Right lobe of liver (tissue), 6 donors: ENCODE measurements around the gene TYW5. TPM values are rescaled to one million over a fixed set of nuclear protein-coding genes. Genes with fewer than 3 reads are reported as not detected.

Experiments
- ATAC-seq, 4 donors: fragments of 200-7000 bp; cut with Tn5 transposase; one replicate each; pipeline ENCODE4 v1.9.1; 2020; ENCODE audit warnings: mild to moderate bottlenecking in 4 of 4, moderate library complexity in 4 of 4
- DNase-seq, 3 donors: peaks; one replicate each; pipeline ENCODE4 v3.0.0-alpha.2; 2020
- H3K27ac ChIP-seq, 3 donors: fragments of 200-600 bp; one replicate each; pipeline ENCODE4 v1.8.0; 2022
- H3K27me3 ChIP-seq, 2 donors: fragments of 200-600 bp; one replicate each; pipeline ENCODE4 v1.8.0; 2022
- H3K36me3 ChIP-seq, 4 donors: fragments of 200-600 bp; sonication (generic) in 1 of 4; one replicate each; pipeline versions ENCODE4 v1.5.1 to v1.8.0; 2017 to 2022; ENCODE audit warnings: control low read depth in 1 of 4
- H3K4me1 ChIP-seq, 4 donors: fragments of 200-600 bp; sonication (generic) in 1 of 4; one replicate each; pipeline versions ENCODE4 v1.5.1 to v1.8.0; 2017 to 2022; ENCODE audit warnings: control low read depth in 1 of 4
- H3K4me3 ChIP-seq, 3 donors: fragments of 200-600 bp; one replicate each; pipeline ENCODE4 v1.8.0; 2022
- H3K9me3 ChIP-seq, 4 donors: fragments of 200-600 bp; sonication (generic) in 1 of 4; one replicate each; pipeline versions ENCODE4 v1.5.1 to v1.8.0; 2017 to 2022; ENCODE audit warnings: control low read depth in 1 of 4
- POLR2A ChIP-seq: fragments of 450-650 bp; IDR thresholded peaks from one replicate; pipeline ENCODE4 v1.6.1; 2017; ENCODE audit warnings: antibody characterized with exemption, mild to moderate bottlenecking
- WGBS: methylation state at CpG from one replicate; pipeline ENCODE4 v1.1.6; 2018; ENCODE audit warnings: low coverage, low lambda C conversion rate; ENCODE audit not compliant: insufficient coverage; ENCODE audit errors: missing lambda C conversion rate; 5-methylcytosine and 5-hydroxymethylcytosine counted together
- intact Hi-C, 2 donors: fragments of 100-400 bp; cut with DNase I; formaldehyde crosslinking; loops; one replicate each; pipeline versions ENCODE4 v1.11.2 to v1.14.1; 2022
- total RNA-seq, 6 experiments: library from RNA; depleted of rRNA in 2 of 6; stranded (reverse); fragments of >200 nt in 2 of 6; fragmentation: NEBNext Ultra II Directional in 3 of 6; extraction: Animal tissue kit (Norgen Biotek cat#: 25700) in 3 of 6; gene quantifications; one replicate each; pipeline versions ENCODE4 v1.1.0 to v1.2.4, GENCODE V29; 2016 to 2023
- TF ChIP-seq, protein P1 (sequence below), 4 donors: fragments of 200-600 bp in 3 of 4; fragments of 450-650 bp in 1 of 4; IDR thresholded peaks; one replicate each; pipeline versions ENCODE4 v1.5.1 to v1.8.0; 2016 to 2022; ENCODE audit warnings: antibody characterized with exemption in 4 of 4, mild to moderate bottlenecking in 2 of 4
- donor health status: DM: no; HTN: yes; CAD: no.
- donor health status: DM: no; HTN: no; CAD: no.
- donor health status: DM: no; HTN: no; CAD: no.
- donor health status: DM: no; HTN: yes; CAD: no.
- donor health status: DM: no; HTN: yes; CAD: no.

The TYW5 gene
- total RNA-seq, 6 experiments from 2014 or later: 4.1 to 6.4 (median 4.8) TPM

DNA sequence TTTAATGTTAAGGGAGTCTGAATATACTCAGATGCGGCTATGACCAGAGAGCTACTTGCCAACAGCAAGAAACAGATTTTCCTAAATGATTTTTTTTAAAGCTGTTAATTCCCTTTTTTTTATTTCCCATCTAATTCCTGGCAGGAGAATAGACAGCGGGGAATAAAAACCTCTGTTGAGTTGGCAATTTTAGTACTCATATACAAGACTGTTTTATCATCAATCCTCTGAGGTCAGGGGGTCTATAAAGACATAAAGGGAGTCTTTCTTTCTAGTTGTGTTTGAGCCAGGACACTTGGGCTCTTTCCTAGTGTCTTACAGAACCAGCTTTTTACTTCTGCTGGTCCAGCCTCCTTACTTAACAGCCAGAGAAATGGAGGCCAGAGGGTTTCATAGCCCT lies 29.5 kb upstream of the TYW5 start:
- intact Hi-C loops: loop anchor here in 1 of 2 donors (5.0 kb wide), 1 partner anchor 488 kb away; no protein-coding TSS in a partner anchor
- DNase-seq: no peak
- TF ChIP-seq, protein P1, sequence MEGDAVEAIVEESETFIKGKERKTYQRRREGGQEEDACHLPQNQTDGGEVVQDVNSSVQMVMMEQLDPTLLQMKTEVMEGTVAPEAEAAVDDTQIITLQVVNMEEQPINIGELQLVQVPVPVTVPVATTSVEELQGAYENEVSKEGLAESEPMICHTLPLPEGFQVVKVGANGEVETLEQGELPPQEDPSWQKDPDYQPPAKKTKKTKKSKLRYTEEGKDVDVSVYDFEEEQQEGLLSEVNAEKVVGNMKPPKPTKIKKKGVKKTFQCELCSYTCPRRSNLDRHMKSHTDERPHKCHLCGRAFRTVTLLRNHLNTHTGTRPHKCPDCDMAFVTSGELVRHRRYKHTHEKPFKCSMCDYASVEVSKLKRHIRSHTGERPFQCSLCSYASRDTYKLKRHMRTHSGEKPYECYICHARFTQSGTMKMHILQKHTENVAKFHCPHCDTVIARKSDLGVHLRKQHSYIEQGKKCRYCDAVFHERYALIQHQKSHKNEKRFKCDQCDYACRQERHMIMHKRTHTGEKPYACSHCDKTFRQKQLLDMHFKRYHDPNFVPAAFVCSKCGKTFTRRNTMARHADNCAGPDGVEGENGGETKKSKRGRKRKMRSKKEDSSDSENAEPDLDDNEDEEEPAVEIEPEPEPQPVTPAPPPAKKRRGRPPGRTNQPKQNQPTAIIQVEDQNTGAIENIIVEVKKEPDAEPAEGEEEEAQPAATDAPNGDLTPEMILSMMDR (IDR thresholded peaks at IDR 0.05): no peak
- no peak for TF ChIP-seq POLR2A
- H3K27ac ChIP-seq: no peak overlapping the region
- peaks cover 0 to 7% (median under 1%) of the 10 kb centered on the region in 4 donors for H3K4me1 ChIP-seq
- no peaks in the 10 kb centered on the region for H3K9me3 ChIP-seq
- WGBS: 96% methylated on average over 2 of the region's 2 CpGs
- no peak for ATAC-seq
- H3K27me3 ChIP-seq: no peaks in the 10 kb centered on the region
- H3K4me3 ChIP-seq: no peak overlapping the region
- H3K36me3 ChIP-seq: no peaks in the 10 kb centered on the region

DNA sequence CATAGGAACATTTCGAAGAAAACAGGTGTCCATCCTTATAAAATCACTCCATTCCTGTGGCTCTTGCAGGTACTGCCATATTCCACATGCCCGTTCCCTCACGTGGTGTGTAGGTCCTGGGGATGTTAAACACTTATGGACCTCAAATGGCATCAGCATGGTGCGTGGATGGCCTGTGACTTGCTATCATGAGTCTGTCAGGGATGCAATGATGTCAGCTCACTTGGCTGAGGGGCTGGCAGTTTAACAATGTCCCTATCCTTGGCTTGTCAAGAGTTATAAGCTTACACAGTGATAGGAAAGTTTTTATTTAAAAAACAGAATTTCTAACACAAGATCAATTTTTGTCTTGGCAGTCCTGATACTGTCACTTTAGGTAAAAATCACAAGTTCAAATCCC lies 28.9 kb upstream of the TYW5 start:
- TF ChIP-seq, protein P1 (IDR thresholded peaks at IDR 0.05): no peak
- TF ChIP-seq POLR2A: no peak
- intact Hi-C loops: loop anchor here in 1 of 2 donors (5.0 kb wide), 1 partner anchor 488 kb away; no protein-coding TSS in a partner anchor
- H3K9me3 ChIP-seq: no peaks in the 10 kb centered on the region
- peaks cover 0 to 13% (median 4%) of the 10 kb centered on the region in 4 donors for H3K4me1 ChIP-seq
- no peaks in the 10 kb centered on the region for H3K36me3 ChIP-seq
- no peak overlapping the region for H3K4me3 ChIP-seq
- WGBS: 76% methylated on average over 3 of the region's 4 CpGs
- H3K27me3 ChIP-seq: no peaks in the 10 kb centered on the region
- no peak for DNase-seq
- H3K27ac ChIP-seq: no peak overlapping the region
- ATAC-seq: no peak

DNA sequence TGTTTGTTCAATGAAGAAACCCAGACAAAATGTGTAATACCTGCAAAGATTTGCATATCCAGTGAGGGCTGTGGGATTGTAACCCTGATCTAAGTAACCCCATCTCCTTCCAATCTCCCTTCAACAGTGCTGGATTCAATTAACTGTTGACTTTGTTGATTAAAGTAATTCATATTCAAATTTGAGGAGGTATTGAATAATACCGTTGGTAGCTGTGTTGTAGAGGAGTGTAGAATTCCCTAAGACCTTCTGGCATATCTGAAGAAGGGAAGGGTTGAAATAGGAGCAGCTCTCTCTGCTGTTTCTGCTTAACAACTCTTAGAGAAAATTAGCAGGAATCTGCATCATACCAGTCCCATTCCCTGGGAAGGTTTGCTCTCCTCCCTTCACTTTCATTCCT lies 28.2 kb upstream of the TYW5 start:
- DNase-seq: no peak
- no peaks in the 10 kb centered on the region for H3K27me3 ChIP-seq
- intact Hi-C loops: loop anchor here in 1 of 2 donors (5.0 kb wide), 1 partner anchor 489 kb away; no protein-coding TSS in a partner anchor
- TF ChIP-seq, protein P1 (IDR thresholded peaks at IDR 0.05): no peak
- TF ChIP-seq POLR2A: no peak
- H3K9me3 ChIP-seq: no peaks in the 10 kb centered on the region
- no peaks in the 10 kb centered on the region for H3K36me3 ChIP-seq
- H3K4me3 ChIP-seq: no peak overlapping the region
- peaks cover 0 to 19% (median 7%) of the 10 kb centered on the region in 4 donors for H3K4me1 ChIP-seq
- ATAC-seq: no peak
- 70% methylated on average over 1 of the region's 1 CpG for WGBS
- H3K27ac ChIP-seq: no peak overlapping the region

DNA sequence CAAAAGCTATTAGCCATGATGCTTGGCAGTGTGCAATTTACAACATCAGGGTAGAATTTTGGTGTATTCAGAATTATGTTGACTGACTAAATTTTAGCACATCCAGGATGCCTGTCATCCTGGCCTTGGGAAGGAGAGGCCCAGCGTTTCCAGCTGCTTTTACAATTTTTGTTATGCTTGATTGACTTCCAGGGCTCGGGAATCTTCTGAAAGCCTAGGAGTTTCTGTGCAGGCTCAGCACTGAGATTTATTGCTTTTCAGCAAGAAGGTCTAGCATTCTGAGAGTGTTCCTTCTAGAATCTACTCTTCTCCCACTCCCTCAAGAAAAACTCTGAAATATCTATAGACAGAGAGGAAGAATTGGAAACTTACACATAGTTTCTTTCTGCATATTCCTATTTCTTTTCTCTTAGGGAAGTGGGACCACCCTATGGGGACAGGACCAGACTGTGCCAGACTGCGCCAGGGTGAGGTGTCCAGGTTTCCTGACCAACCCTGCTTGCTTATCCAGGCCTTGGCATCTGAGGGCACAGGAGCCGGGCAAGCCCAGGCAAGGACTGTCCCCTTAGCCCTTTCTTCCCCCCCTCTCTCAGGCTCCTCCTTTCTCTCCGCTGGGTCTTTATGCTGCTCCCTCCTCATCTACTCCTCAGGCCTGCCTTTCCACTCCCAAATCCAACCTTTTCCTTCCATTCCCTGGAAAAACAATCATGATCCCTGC lies 27.0 kb upstream of the TYW5 start:
- Histone ChIP-seq H3K27ac (no peak overlapping the region), H3K4me1 (peaks cover 0 to 32% (median 13%) of the 10 kb centered on the region in 4 donors), H3K27me3 (no peaks in the 10 kb centered on the region), H3K36me3 (no peaks in the 10 kb centered on the region), H3K9me3 (no peaks in the 10 kb centered on the region), H3K4me3 (no peak overlapping the region)
- TF ChIP-seq POLR2A: no peak
- TF ChIP-seq, protein P1 (IDR thresholded peaks at IDR 0.05): no peak
- DNase-seq (no peak), ATAC-seq (no peak)
- intact Hi-C loops: loop anchor here in 1 of 2 donors (5.0 kb wide), 1 partner anchor 490 kb away; no protein-coding TSS in a partner anchor
- WGBS: 76% methylated on average over 4 of the region's 5 CpGs
